Activated T-cell treated with anti-CD3 and anti-CD28 coated beads, Interleukin-2, amount 50 U/mL, for 1 hour (primary cell): ENCODE results near the gene HCAR1.
"Not testable (repeated sequence)": the region's sequence is repeated elsewhere in the genome, so short reads cannot be mapped to it uniquely, and the experiment has no call there.

Experiments used
- DNase-seq: peaks from one replicate; pipeline ENCODE4 v3.0.0-alpha.2; 2020

Gene HCAR1

DNA sequence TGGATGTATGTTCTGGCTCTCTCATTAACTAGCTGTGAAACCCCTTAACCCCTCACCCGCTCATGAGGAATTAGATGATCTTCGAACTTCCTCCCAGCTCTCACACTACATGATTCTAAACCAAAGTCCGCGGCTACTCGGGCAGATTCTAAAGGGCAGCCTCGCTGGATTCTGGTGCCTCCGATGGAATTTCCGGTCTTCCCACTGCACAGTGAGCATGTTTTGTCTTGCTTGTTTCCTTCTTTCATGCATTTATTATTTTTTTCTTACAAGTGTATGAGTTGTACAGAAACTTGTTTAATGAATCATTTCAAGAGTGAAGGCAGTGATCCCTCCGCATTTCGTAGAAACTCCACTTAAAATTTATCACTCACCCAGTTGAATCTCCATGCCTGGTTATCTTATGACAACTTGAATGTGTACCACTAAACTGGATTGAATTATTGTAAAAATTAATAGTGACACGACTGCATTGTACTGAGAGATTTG is 9.5 kb downstream of the HCAR1 start:
- no peak for DNase-seq

DNA sequence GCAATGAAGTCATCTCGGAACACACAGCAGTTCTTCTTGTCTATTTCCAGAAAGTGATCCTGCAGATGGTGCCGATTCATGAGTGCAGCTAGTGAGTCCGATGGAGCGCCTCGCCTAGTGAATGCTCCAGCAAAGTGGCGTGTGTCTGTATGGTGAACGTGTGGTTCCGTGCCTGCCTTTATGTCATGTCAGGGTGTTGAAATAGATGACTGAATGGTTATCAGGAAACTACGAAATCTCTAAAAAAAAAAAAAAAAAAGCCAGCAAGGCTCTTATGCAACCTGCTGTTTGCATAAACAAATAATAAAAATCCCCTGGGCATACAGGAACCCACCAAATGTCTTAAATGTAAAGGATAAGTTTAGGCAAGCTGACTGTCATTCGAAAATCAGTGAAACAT is 14.0 kb downstream of the HCAR1 start, which contains the start of gene HCAR3:
TSS of gene HCAR3 (minus strand) at position 154 of the 400 bp plus-strand sequence. CDS start at position 80, 74 bp downstream.
- not testable (repeated sequence) for DNase-seq

DNA sequence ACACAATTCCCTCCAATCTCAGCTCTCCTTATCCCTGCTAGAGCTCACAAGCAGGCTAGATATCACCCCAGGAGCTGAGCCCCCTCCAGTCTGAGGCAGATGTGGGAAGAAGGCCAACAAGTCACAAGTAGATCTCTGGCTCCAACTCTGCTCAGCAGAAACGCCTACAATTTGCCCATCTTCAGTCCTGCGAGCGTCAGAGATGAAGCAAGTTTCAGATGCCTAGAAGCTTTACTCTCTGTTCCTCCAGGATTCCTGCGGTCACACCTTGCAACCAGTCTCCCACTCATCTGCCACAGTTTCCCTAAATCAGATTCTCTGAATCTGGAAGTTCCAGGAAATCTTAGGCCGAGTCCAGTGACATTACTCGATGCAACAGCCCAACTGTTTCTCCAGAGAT is 15.4 kb downstream of the HCAR1 start:
- DNase-seq, result not testable (repeated sequence)

DNA sequence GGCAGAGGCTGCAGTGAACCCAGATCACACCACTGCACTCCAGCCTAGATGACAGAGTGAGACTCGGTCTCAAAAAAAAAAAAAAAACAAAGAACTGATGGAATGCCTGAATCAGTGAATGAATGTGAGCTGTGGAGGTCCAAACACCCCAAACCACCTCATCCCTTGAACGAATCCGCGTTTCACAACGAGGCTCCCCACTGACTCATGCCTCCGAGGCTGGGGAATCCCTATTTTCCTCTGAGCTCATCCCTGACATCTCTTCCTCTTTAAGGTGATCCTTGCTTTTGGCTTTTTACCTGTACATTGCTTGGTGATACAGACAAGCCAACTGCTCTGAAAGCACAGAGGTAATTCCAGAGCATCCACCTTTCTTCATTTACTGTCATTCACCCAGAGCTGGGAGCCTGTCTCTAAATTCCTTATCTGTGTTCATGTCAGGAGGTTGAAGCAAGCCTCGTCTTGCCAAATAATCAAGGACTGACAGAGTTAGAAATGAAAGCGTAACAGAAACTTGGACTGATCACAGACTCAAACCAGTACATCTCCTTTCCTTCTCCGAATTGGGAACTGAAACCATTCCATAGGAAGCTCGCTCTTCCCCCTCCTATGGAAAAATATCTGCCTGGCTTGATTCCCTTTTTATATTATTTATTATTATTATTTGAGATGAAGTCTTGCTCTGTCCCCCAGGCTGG is 17.0 kb downstream of the HCAR1 start:
- DNase-seq, result not testable (repeated sequence)

DNA sequence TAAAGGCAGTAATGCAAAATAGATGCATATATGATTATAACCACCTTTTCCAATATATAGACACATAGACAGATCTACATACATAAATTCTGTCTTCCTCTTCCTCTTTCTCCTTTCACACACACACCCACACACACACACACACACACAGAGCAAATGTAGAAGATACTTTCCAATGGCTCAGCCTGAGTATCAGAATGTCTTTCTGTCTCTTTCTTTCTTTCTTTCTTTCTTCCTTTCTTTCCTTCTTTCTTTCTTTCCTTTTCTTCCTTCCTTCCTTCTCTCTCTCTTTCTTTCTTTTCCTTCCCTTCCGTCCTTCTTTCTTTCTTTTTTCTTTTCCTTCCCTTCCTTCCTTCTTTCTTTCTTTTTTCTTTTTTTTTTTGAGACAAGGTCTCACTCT is 19.4 kb downstream of the HCAR1 start:
- not testable (repeated sequence) for DNase-seq

- not testable (repeated sequence) for DNase-seq
Measured at GRCh38 chr12:122710341-122710740, 20.3 kb downstream of the HCAR1 start.

- DNase-seq, result not testable (repeated sequence)
Measured at GRCh38 chr12:122709287-122709686, 21.4 kb downstream of the HCAR1 start.

DNA sequence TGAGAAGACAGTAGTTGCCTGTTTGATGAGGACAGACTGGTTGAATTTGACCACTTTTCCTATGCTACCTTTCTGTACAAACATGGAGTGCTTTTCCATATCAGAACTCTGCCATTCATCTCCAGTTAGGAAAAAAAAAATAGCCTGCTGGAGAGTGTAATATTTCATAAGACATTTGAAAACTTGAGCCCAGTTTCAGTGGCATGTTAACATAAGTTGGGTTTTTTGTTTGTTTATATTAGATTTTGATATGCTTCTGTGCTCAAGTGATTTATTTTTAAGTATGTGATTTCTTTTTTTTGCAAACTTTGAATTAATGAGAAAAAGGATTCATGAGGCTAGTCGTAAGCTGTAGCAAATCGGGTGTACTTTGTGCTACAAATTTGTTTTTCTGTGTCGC is 26.8 kb downstream of the HCAR1 start:
- not testable (repeated sequence) for DNase-seq

- DNase-seq, result not testable (repeated sequence)
Measured at GRCh38 chr12:122702890-122703611, 27.6 kb downstream of the HCAR1 start, which contains the start of gene HCAR2. Gene HCAR2 (minus strand): TSS chr12:122703357. CDS start chr12:122703283, 74 bp downstream.

GRCh38 chr12:122701481-122701880 is 29.2 kb downstream of the HCAR1 start:
- not testable (repeated sequence) for DNase-seq

GRCh38 chr12:122700038-122700710 is 30.5 kb downstream of the HCAR1 start:
- not testable (repeated sequence) for DNase-seq

- DNase-seq, result not testable (repeated sequence)
Measured at GRCh38 chr12:122696922-122697321, 33.7 kb downstream of the HCAR1 start.

- no peak for DNase-seq
Measured at GRCh38 chr12:122691566-122691965, 39.1 kb downstream of the HCAR1 start.

DNA sequence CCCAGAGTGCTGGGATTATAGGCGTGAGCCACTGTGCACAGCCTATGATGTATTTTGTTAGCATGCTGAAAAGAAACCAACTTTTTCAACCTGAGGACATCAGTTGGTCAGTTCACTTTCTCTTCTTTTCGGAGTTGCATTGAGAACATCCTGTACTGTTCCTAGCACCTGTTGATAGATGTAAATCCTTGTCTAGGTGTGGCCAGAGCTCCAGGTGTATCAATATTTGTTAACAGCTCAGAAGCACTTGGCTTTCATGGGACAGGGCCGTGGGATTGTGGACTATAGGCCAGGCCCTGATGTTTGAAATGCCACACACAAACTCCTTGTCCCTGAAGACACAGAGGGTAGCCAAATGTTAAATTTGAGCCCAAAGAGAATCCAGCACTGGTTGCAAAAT is 42.4 kb downstream of the HCAR1 start:
- DNase-seq, result no peak

GRCh38 chr12:122687086-122687485 is 43.6 kb downstream of the HCAR1 start:
- DNase-seq, result no peak

- no peak for DNase-seq
Measured at GRCh38 chr12:122686538-122686937, 44.1 kb downstream of the HCAR1 start.

DNA sequence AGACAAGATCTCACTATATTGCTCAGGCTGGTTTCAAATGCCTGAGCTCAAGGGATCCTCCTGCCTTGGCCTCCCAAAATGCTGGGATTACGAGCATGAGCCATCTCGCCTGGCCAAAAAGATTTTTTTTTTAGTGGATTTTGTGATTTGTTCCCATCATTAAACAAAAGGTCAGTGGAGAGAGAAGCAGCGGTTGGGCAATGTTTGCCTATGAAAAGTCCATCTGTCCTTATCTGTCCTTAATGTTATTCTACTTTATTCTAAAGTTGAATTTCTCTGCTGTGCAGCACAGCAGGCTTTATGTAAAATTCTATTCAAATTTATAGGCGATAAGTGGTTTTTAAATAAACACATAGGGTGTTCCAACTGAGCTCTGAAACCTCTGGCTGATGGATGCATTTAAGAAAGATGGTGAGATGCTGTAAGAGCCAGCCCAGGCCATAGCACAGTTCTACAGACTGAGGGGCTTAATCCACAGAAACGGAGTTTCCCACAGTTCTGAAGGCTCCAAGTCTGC is 46.3 kb downstream of the HCAR1 start:
- no peak for DNase-seq

DNA sequence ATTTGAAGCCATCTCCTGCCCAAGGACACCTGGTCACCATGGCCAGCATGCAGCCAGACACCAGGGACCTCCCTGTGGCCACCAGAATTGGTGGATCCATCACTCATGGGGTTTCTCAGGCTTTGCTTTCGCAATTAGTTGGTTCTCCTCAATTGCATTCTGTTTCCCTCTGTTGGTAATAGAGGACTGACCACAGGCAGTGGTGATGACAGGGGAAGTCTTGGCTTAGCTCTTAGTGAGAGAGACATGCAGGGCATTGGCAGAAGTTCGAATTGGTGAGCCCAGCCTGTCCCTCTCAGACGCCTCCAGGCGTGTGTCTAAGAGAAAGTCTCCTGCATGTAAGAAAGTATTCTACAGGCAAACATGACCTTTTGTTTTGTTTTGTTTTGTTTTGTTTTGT is 48.8 kb downstream of the HCAR1 start:
- DNase-seq, result no peak

GRCh38 chr12:122680989-122681388 is 49.7 kb downstream of the HCAR1 start:
- not testable (repeated sequence) for DNase-seq

DNA sequence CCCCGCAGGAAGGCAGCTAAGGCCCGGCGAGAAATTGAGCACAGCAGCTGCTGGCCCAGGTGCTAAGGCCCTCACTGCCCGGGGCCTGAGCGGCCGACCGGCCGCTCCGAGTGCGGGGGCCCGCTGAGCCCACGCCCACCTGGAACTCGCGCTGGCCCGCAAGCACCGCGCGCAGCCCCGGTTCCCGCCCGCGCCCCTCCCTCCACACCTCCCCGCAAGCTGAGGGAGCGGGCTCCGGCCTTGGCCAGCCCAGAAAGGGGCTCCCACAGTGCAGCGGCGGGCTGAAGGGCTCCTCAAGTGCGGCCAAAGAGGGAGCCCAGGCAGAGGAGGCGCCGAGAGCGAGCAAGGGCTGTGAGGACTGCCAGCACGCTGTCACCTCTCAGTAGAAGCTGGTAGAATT is 53.9 kb downstream of the HCAR1 start:
- not testable (repeated sequence) for DNase-seq
